HG03342 (cell line): ENCODE results near the gene TPM1.
"Not testable (repeated sequence)": the region's sequence is repeated elsewhere in the genome, so short reads cannot be mapped to it uniquely, and the experiment has no call there.

ENCODE experiments used
- ATAC-seq: cut with Tn5 transposase; IDR thresholded peaks from one replicate; pipeline ENCODE4 v1.9.1; 2021; ENCODE audit warnings: mild to moderate bottlenecking, moderate library complexity; ENCODE audit not compliant: unreplicated experiment

The TPM1 gene

GRCh38 chr15:63090887-63091286 lies 48.3 kb downstream of the TPM1 start:
- ATAC-seq, result no peak

- ATAC-seq, result no peak
These were observed 49.3 kb downstream of the TPM1 start for GRCh38 chr15:63091679-63092446.

- no peak for ATAC-seq
These were observed 51.1 kb downstream of the TPM1 start for GRCh38 chr15:63093486-63094205.

- no peak for ATAC-seq
These were observed 52.0 kb downstream of the TPM1 start for GRCh38 chr15:63094495-63094931.

GRCh38 chr15:63096178-63096577 lies 53.6 kb downstream of the TPM1 start:
- no peak for ATAC-seq

- not testable (repeated sequence) for ATAC-seq
These were observed 56.4 kb downstream of the TPM1 start for GRCh38 chr15:63098901-63099300.

- not testable (repeated sequence) for ATAC-seq
These were observed 57.0 kb downstream of the TPM1 start for GRCh38 chr15:63099581-63099980.

- no peak for ATAC-seq
These were observed 60.9 kb downstream of the TPM1 start for GRCh38 chr15:63103416-63103815.

- ATAC-seq, result no peak
These were observed 62.2 kb downstream of the TPM1 start for GRCh38 chr15:63104727-63105126.

- ATAC-seq, result not testable (repeated sequence)
These were observed 62.8 kb downstream of the TPM1 start for GRCh38 chr15:63105354-63105753.

GRCh38 chr15:63107895-63108546 lies 65.5 kb downstream of the TPM1 start:
- no peak for ATAC-seq

- ATAC-seq, result no peak
These were observed 67.0 kb downstream of the TPM1 start for GRCh38 chr15:63109498-63109897.

- no peak for ATAC-seq
These were observed 67.4 kb downstream of the TPM1 start for GRCh38 chr15:63109920-63110319.

- ATAC-seq, result no peak
These were observed 68.0 kb downstream of the TPM1 start for GRCh38 chr15:63110428-63111026.

GRCh38 chr15:63111481-63111880 lies 68.9 kb downstream of the TPM1 start:
- no peak for ATAC-seq

- no peak for ATAC-seq
These were observed 70.3 kb downstream of the TPM1 start for GRCh38 chr15:63112871-63113270.

GRCh38 chr15:63114465-63114864 lies 71.9 kb downstream of the TPM1 start:
- no peak for ATAC-seq
